Fibroblast of the conjunctiva (primary cell): Measurements from ENCODE around the gene AUTS2.
A peak's percentile ranks its signal among the peaks of the same experiment; 100 is the strongest.

Experiments used
- DNase-seq: peaks from one replicate; pipeline ENCODE4 v3.0.0-alpha.2; 2010; ENCODE audit warnings: low read depth

The AUTS2 gene

GRCh38 chr7:70830426-70830825 is 1232.2 kb downstream of the AUTS2 start:
- no peak for DNase-seq

GRCh38 chr7:70833726-70834125 is 1235.5 kb downstream of the AUTS2 start:
- peak; percentile 8 for DNase-seq

- DNase-seq: no peak
These were observed 1236.1 kb downstream of the AUTS2 start for GRCh38 chr7:70834424-70834823.

- DNase-seq: no peak
These were observed 1237.4 kb downstream of the AUTS2 start for GRCh38 chr7:70835658-70836057.

- no peak for DNase-seq
These were observed 1238.0 kb downstream of the AUTS2 start for GRCh38 chr7:70836279-70836678.

GRCh38 chr7:70836946-70837345 is 1238.7 kb downstream of the AUTS2 start:
- DNase-seq: no peak

GRCh38 chr7:70837589-70837988 is 1239.3 kb downstream of the AUTS2 start:
- no peak for DNase-seq

DNA sequence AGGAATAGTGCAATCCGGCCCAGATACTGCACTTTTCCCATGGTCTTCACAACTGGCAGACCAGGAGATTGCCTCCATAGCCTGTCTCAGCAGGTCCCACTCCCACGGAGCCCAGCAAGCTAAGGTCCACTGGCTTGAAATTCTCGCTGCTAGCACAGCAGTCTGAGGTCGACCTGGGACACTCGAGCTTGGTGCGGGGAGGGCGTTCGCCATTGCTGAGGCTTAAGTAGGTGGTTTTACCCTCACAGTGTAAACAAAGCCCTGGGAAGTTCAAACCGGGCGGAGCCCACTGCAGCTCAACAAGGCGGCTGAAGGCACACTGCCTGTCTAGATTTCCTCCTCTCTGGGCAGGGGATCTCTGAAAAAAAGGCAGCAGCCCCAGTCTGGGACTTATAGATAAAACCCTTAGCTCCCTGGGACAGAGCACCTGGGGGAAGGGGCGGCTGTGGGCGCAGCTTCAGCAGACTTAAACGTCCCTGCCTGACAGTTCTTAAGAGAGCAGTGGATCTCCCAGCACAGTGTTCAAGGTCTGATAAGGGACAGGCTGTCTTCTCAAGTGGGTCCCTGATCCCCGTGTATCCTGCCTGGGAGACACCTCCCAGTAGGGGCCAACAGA is 1240.1 kb downstream of the AUTS2 start:
- DNase-seq: no peak
